Stimulated activated CD4-positive, alpha-beta T cell treated with anti-CD3 and anti-CD28 coated beads, Interleukin-4, amount 100 ng/mL, for 48 hours (primary cell): Measurements from ENCODE around the gene UBE2O.
A peak's percentile ranks its signal among the peaks of the same experiment; 100 is the strongest.

Experiments used
- DNase-seq, 2 donors: peaks; one replicate each; pipeline ENCODE4 v3.0.0-alpha.2; 2020; ENCODE audit warnings: low read depth in 2 of 2

UBE2O gene

DNA sequence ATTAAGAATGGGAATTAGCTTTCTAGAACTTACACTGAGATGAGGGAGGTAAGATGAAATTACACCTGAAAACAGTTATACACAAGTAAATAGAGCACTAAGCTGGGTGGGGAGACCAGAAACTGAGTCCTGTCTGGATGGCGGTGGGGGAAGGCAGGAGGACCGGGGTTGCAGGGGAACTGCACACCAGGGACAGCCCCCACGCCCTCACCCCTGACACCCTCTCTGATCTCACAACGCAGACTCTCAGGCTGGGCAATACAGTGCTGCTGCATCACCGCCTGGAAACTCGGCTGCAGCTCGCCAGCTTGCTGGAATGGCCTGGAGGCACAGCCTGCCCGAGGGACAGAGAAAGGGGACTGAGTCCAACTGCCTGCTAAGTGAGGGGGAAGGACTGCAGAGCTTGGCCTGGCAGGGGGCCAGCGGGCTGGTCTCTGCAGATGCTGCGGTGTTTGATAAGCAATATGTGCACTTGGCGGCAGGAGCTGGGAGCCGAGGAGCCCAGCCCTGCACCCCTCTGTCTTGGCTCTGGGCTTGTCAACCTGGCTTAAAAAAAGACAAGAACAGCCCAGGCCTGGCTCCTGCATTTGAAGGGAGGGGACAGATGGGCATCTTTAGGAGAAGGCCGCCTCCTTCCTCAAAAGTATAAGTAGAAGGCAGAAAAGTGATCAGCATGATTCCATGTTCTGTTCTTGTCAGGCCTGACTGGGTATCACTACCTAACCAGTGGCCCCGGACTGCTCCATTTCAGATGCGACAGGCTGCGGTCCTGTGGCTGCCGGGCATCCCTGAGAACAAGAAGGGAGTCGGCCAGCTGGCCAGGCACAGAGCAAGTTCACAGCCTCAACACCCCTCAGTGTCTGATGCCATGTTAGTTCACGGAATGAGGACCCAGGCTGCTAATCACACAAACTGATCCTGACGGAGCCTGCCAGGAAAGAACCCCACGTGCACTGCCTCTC is 38.3 kb downstream of the UBE2O start:
- no peak for DNase-seq

DNA sequence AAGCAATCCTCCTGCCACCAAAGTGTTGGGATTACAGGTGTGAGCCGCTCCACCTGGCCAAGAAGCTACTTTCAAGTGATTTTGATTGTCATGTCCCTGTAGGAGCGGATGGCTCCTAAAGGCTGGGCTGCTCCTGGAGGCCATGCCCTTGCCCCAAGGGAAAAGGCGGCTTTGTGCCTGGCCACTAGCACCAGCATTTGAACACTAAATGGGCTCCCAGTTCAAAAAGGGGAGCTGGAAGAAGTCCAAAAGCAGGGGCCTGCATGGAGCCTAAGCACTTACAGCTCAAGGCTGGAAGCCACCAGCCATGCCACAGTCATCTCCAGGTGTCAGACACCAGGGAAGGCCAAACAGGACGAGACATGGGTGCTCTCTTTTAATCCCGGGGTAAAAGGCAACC is 41.7 kb downstream of the UBE2O start:
- DNase-seq = no peak

DNA sequence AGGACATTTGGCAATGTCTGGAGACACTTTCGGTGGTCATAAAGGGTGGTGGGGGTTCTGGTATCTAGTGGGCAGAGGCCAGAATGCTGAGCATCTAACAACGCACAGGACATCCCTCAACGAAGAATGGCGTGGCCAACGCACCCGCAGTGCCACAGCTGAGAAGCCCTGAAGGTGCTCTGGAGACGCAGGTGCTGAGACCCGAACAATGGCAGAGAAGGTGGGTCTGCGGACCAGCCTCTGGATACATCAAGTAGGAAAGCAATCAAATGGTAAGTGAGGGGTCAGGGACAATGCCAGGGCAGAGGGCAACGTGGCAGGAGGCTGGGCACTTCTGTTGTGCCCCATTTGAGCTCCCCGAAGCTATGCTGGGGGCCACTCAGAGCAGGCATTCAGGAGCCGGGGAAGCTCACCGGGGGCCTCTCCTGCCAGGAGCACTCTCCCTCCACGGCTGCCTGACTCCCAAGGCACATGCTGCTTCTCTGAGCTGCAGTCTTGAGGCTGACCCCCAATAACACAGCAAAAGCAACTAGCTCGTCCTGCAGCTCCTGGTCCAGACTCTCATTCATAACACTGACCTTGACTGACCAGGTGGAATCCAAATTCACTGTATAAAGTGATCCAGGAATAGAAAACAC is 42.5 kb downstream of the UBE2O start:
- no peak for DNase-seq

DNA sequence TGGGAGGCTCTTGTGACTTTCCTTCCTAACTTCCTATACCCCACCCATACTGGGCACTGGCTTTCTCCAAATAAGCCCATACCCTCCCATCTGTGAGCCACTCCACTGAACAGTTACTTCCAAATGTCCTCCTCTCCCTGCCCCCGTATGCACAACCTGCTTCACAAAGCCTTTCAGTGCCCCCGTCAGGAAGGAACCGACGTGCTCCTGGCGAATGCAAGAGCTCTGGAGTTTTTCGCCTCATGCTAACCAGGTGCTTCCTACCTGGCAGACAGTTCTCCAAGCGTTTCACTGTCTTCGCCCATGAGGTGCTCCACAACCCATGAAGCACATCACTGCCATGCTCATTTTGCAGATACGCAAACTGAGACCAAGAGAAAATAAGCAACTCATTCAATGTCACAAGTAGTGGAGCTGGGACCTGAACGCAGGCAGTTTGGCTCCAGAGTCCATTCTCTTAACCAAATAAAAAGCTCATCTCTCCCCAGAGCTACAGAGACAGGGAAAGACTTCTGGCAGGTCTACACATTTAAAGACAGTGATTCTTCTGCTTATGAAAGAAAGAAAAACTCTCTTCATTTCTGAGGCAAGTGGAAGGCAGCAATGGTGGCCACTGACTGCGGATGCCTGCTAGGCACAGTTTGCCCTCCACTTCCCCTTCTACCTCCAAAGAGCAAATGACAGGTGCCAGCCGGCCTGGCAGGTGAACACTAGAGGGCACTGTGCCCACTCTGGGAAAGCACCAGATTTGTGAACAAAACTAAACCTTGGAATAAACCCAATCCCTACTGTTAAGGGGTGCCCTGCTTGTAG is 44.7 kb downstream of the UBE2O start:
- DNase-seq = peak; percentile 55 to 63

DNA sequence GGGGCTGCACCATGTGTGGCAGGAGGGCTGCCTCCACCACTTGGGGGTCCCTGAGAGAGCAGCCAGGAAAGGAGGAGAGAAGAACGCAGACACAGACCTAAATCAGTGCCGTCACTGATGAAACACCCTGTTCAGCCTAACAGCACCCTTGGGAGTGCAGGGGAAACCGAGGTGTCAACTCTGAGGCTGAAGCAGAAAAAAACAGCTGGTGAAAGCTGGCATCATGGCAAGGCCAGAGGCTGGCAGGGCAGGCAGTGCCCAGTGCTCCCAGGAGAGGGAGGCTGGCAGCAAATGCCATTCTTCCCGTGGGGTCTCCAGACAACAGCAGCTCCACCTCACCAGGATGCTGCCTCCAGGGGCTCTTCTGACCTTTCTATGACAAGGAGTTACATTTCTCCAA is 45.4 kb downstream of the UBE2O start:
- DNase-seq = no peak

DNA sequence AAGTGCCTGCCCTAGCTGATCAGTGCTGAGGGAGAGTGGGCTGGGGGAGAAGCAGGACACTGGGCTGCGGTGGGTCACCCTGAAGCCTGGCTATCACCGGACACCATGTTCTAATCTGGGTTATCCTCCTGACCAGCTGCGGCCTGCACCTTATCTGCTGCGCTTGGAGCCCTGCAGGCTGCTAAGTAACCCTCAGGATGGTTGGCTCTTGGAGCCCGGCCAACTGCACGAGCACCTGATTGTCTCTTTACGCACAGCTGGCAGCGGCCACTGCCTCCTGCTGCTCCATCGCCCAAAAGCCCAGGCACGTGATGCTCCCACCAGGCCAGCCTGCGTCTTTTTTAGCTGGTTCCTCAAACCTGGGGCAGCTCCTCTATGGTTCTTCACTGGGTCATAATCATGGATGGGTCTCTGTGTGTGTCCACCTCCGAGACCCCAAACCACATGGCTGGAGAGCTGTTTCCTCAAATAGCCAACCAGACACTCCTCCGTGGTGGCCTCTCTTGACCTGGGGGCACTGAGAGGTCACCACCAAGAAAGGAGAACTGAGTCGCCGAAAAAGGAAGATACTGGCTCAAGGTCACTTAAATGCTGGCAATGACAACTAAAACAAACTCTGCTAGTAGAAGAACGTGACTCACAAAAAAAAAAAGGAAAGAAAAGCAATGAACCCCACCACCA is 46.8 kb downstream of the UBE2O start:
- no peak for DNase-seq

DNA sequence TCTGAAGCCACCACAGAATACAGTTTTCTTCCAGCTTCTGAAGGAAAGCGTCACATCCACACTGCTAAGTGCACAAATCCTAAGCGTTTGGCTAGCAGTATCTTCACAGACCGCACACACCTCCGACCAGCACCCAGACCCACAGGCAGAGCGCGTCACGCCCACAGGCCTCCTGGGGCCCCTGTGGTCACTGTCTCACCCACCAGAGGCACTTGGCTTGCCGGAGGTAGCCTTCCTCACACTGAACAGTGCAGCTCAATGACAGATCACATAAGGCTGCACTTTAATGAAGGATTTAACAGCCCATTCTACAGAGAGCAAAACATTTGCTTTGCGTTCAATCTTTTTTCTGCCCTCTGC is 47.4 kb downstream of the UBE2O start:
- DNase-seq = no peak

DNA sequence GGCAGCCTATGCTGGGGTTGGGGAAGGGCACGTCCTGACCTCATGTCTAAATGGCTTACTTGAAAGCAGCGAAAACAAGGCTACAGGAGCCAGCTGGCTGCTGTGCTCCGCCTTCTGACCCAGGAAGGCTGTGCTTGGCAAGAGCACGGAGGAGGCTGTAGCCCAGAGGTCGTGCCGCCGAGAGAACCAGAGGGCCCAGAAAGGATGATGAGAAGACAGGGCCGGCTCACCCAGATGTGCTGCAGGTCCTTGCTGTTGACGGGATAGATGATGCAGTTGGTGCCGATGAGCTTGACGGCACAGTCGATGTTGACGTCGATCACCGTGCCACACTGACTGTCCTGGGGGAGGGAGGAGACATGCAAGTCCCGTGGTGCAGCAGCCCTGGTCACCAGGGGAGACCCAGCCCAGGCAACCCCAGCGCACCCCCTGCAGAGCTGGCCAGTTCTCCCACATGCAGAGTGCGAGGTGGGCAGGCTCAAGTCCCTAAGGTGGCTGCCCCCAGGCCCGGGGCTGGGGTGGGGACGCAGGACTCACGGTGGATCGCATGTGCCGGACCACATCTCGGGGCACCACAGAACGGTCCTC is 47.9 kb downstream of the UBE2O start:
- DNase-seq = no peak

DNA sequence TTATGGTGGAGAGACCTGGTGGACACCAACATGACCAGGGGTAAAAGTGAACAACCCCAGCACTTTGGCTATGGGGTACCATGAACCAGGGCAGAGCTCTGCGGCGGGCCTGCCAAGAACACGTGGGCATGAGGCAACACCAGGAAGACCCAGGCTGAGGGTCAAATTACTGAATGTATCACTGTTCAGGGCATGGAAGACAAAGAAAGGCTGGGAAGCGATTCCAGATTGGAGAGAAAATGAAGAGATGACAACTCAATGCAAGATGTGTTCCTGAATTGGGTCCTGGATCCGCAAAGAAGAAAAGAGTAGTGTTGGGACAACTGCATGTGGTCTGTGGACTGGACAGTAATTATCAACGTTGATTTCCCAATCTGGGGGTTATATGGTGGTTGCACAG is 48.7 kb downstream of the UBE2O start:
- no peak for DNase-seq

DNA sequence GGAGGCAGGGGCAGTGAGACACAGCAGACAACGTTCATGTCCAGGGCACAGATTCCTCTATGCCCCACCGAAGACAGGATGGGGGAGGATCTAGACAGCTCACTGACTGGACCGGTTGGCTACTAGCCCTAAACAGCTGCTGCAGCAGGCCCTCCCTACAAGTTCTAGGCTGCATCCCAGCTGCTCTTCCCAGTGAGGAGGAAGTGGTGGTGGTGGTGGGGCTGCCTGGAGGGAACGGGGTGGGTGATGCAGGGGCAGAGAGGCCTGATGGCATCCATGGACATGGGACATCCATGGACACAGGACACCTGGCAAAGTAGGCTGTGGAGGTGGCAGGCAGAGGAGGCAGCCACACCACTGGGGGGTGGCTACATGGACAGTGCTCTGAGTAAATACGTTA is 50.2 kb downstream of the UBE2O start:
- DNase-seq = no peak

DNA sequence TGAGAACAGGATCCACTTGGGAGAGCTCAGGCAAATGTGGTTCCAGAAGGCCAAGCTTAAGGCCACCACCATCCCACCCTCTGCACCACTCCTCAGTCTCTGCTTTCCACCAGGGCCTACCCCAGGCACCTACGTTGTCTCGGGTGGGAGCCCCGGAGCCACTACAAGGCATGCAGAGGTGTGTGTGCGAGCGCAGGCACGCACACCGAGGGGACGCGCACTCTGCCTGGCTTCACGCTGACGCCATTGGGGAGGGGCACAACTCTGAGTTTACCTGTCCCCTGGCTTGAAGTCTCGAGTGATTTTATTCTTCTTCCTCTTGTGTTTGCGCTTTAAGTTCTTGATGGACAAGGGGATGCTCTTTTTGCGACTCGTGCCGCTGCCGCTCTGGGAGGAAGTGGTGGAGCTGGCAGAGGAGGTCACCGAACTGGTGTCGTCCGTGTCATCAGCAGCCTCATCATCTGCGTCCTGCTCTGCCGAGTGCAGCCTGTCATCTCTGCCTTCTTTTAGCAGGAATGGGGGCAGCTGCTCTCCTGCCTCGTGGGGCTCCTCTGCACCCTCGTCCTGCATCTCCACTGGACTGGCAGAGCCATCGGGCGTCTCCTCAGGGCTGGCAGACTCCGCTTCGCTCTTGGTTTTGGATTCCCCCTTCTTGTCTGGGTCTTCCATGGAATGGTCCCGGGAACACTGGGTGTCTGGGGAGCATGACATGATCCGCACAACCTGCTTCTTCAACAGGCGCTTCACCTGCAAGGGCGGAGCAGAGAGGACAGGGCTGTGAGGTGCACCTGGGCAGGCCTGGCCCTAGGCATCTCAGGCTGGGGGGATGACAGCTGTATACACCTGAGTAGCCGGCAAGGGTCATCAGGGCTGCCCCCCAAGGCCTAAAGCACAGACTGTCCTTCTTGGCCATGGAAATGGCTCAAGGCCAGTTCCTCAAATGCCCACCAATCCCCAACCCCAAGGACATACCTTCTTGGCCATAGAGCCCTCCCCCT is 53.5 kb downstream of the UBE2O start:
- DNase-seq = no peak

DNA sequence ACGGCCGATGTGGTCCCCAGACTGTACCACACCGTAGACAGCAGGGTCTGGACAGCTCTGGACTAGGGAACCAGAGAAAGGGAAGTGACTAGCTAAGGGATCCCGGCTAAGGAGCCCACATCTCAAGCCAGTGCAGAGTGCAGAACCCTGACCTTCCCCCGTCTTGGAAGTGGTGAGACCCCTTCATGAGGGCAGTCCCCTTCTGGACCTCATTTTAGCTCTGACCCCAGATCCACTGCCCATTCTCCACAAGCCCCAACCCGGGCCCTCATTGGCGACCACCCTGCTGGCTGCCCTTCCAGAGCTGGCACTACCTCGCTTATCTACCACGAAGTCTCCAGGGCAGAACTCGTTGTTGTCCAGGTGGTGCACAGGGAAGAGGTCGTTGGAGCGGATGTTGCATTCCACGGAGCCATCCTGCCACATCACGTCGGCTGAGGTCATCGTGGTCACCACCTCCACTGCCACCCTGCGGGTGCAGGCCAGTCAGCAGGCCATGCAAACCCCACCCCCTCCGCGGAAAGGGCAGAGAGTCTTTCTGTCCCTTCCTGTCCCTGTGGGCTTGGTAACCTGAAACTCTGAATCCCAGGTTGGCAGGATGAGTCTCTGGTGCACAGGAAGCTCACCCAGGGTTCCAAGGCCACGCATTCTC is 54.3 kb downstream of the UBE2O start:
- no peak for DNase-seq

DNA sequence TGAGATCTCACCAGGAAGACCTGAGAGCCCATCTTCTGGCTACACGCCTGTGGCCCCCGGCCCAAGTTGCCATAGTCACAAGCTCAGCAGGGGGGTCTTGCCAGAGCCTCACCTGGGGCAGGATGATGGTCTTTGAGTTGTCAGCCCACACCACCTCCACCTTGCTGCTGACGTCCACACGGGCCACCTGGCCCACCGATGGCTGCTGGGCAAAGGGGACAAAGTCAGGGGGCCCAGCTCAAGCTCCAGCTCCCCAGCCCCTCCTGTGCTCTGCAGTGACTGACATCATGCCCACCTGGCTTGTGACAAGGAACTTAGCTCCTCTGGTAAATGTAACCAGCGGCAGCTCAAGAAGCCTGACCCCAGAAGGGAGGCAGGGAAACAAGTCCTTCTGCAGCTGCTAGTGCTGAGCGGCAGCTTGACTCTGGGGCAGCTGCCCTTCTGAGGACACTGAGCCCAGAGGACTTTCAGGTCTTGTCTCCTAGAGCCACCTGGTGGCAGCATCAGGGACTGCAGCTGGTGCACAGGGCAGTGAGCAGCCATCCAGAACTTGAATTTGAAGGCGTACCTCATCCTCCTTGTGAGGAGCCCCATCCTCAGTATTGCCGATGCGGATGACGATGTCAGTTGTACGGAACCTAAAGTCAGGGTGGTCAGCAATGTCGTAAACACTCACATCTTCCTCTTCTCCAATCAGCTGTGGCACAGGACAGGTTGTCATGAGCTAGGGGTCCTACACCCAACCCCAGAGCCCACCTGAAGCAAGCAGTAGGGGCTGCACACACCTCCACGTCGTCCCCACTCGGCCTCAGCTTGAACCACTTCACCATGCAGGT is 55.0 kb downstream of the UBE2O start:
- DNase-seq = peak; percentile 82 to 88

DNA sequence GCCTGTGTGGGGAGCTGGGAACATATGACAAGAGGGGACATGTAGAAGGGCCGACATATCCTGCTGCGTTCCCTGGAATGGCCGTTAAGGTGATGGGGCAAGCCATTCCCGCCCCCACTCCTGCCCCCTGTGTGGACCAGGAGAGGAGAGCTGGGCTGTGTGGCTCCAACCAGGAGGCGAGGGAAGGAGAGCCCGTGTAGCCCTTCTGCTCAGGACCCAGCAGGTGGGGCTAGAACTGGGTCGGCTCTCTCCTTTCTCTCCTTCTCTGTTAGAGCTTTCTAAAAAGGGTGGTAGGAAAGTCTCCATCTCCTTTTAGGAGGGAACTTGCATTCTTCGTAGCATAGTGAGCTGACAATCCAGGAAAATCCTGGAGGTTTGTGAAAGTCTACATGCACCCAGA is 55.8 kb downstream of the UBE2O start:
- DNase-seq = no peak

DNA sequence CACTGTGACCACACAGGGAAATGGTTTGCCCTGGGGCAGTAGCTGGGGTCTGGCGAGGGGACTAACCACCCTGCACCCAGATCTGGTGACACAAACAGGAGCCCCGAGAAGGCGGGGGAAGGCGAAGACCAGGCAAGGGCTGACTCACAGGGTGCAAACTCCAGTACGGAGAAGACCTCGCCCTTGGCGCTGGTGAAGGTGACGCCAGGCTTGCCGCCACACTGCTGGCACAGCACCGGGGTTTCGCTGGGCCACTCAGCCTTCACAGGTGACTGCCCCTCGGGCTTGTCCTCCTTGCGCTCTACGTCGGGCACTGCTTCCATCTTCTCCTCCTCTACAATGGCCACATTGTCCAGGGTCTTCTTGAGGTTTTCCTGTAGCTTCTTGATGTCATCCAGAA is 57.0 kb downstream of the UBE2O start:
- no peak for DNase-seq

DNA sequence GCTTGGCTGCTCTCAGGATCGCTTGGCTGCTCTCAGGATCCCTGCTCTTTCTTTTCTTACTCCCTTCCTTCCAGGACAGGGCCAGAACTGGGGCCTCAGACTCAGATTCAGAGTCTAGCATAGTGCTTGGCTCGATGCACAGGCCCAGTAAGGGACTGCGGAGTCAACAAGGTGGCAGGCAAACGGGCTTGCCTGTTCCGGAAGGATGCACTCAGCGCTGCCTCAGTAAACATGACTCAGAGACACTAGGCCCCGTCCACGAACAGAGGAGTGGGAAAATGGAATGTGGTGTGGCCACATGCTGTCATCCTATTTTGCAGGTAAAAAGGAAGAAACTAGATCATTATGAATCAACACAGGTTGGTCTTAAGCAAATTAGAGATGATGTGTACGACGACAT is 58.8 kb downstream of the UBE2O start:
- no peak for DNase-seq

DNA sequence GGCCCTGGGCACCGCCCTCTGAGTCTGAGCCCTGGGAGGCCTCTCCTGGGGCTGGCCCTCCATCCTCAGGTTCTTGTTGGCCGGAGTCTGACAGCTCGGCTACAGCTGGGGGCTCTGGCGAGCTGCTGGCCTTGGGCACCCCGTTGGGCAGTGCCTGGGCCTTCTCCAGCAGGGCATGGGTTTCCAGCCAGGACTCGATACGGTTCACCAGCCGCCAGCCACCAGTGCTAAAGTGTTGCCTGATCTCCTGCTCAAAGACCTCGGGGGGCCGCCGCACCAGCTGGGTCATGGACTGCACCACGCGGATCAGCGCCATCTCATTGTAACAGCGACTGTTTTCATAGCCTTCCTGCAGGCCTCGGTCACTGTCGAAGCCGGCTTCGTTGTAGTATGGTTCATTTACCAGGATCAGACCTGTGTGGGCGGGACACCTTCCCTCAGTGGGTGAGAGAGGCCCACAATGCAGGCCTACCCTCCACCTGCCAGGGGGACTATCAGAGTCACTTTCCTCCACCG is 61.7 kb downstream of the UBE2O start:
- DNase-seq = no peak

DNA sequence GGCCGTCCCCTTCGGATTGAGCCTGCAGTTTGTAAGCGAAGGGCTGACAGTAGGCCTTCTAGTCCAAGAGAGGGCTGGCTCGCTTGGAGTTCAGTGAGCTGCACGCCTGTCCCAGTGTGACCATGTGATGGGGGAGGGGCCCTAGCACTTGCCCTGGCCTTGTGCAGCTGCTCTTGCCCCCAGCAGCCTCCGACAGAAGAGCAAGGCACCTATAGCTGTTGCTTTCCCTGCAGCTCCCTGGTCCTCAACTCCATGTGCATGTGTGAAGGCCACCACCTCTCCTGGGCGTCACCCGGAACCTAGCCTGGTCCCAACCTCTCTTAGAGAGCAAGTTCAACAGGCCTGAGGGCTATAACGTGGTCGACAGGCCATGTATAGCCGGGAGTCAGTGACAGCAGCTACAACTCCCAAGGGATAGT is 62.9 kb downstream of the UBE2O start:
- DNase-seq = no peak
